Mesendoderm (in vitro differentiated cells): ENCODE measurements around the gene CABLES2.

Experiments
- DNase-seq: peaks from one replicate; pipeline ENCODE4 v3.0.0; 2013
- H2AK5ac ChIP-seq: 2 replicates; pipeline ENCODE4 v1.6.1; 2013; ENCODE audit warnings: low read length, inconsistent platforms
- H2BK120ac ChIP-seq: 2 replicates; pipeline ENCODE4 v1.6.1; 2013; ENCODE audit warnings: low read depth, mild to moderate bottlenecking, low read length, moderate library complexity, mixed read lengths
- H2BK15ac ChIP-seq: replicated peaks from 2 replicates; pipeline ENCODE4 v1.6.1; 2013; ENCODE audit warnings: low read depth, mild to moderate bottlenecking, moderate library complexity
- H2BK5ac ChIP-seq: 2 replicates; pipeline ENCODE4 v1.6.1; 2013; ENCODE audit warnings: low read length, inconsistent platforms
- H3K18ac ChIP-seq: 2 replicates; pipeline ENCODE4 v1.6.1; 2013; ENCODE audit warnings: mild to moderate bottlenecking, low read length, mixed read lengths
- H3K23ac ChIP-seq: one replicate; pipeline ENCODE4 v1.6.1; 2013; ENCODE audit warnings: low read length
- H3K27ac ChIP-seq: 2 replicates; pipeline ENCODE4 v1.5.1; 2013; ENCODE audit warnings: low read depth, mild to moderate bottlenecking, inconsistent platforms, low read length, moderate library complexity
- H3K27me3 ChIP-seq: 2 replicates; pipeline ENCODE4 v1.6.1; 2013; ENCODE audit warnings: low read length, control low read depth, mild to moderate bottlenecking, inconsistent platforms; ENCODE audit not compliant: insufficient read depth, poor library complexity
- H3K36me3 ChIP-seq: 2 replicates; pipeline ENCODE4 v1.6.1; 2013; ENCODE audit warnings: low read length, inconsistent platforms; ENCODE audit not compliant: control insufficient read depth, insufficient read depth
- H3K4ac ChIP-seq: one replicate; pipeline ENCODE4 v1.6.1; 2013; ENCODE audit warnings: low read depth, mild to moderate bottlenecking, low read length, moderate library complexity
- H3K4me1 ChIP-seq: 2 replicates; pipeline ENCODE4 v1.6.1; 2013; ENCODE audit warnings: low read depth, low read length, inconsistent platforms; ENCODE audit not compliant: control insufficient read depth
- H3K4me2 ChIP-seq: 2 replicates; pipeline ENCODE4 v1.6.1; 2013; ENCODE audit warnings: low read length
- H3K4me3 ChIP-seq: 2 replicates; pipeline ENCODE4 v1.5.1; 2013; ENCODE audit warnings: mild to moderate bottlenecking, low read length
- H3K56ac ChIP-seq: one replicate; pipeline ENCODE4 v1.6.1; 2013; ENCODE audit warnings: low read length
- H3K79me1 ChIP-seq: 2 replicates; pipeline ENCODE4 v1.6.1; 2013; ENCODE audit warnings: low read length, inconsistent platforms
- H3K79me2 ChIP-seq: 2 replicates; pipeline ENCODE4 v1.6.1; 2013; ENCODE audit warnings: mild to moderate bottlenecking, low read length; ENCODE audit not compliant: control insufficient read depth, insufficient read depth
- H3K9ac ChIP-seq: 2 replicates; pipeline ENCODE4 v1.6.1; 2013; ENCODE audit warnings: low read length, inconsistent platforms
- H4K5ac ChIP-seq: one replicate; pipeline ENCODE4 v1.6.1; 2013; ENCODE audit warnings: low read length
- H4K8ac ChIP-seq: one replicate; pipeline ENCODE4 v1.6.1; 2013; ENCODE audit warnings: low read depth, mild to moderate bottlenecking, control low read depth, low read length, moderate library complexity
- WGBS: extraction: QIAGEN DNeasy Blood & Tissue Kit; methylation state at CpG from one replicate; pipeline ENCODE4 v1.1.7; 2013; ENCODE audit warnings: low lambda C conversion rate, missing lambda C conversion rate; ENCODE audit not compliant: insufficient coverage; ENCODE audit errors: extremely low coverage; 5-methylcytosine and 5-hydroxymethylcytosine counted together

CABLES2 gene

GRCh38 chr20:62392077-62392418 lies 15.0 kb downstream of the CABLES2 start:
- WGBS, result no CpG with 5 or more reads among the region's 10 CpGs

GRCh38 chr20:62391165-62392076 lies 15.7 kb downstream of the CABLES2 start:
- H2BK15ac ChIP-seq, result no peak overlapping the region
- H2BK5ac ChIP-seq, result no peak overlapping the region
- no peaks in the 10 kb centered on the region for H3K4me1 ChIP-seq
- DNase-seq, result no peak
- H4K5ac ChIP-seq, result no peak overlapping the region
- H3K79me1 ChIP-seq, result peaks cover 15% of the 10 kb centered on the region
- no CpG with 5 or more reads among the region's 44 CpGs for WGBS
- H3K36me3 ChIP-seq, result peaks cover 8% of the 10 kb centered on the region
- no peak overlapping the region for H4K8ac ChIP-seq
- no peak overlapping the region for H2AK5ac ChIP-seq
- H3K4me3 ChIP-seq, result no peak overlapping the region
- H3K23ac ChIP-seq, result no peak overlapping the region
- no peak overlapping the region for H3K4me2 ChIP-seq
- H3K56ac ChIP-seq, result no peak overlapping the region
- H3K27me3 ChIP-seq, result no peaks in the 10 kb centered on the region
- no peak overlapping the region for H3K9ac ChIP-seq
- no peak overlapping the region for H3K27ac ChIP-seq
- peaks cover 15% of the 10 kb centered on the region for H3K79me2 ChIP-seq
- no peak overlapping the region for H2BK120ac ChIP-seq
- H3K4ac ChIP-seq, result no peak overlapping the region
- no peak overlapping the region for H3K18ac ChIP-seq

More at GRCh38 chr20:62392077-62392418, 15.0 kb downstream of the CABLES2 start:
- H2BK120ac ChIP-seq, result no peak overlapping the region
- no peaks in the 10 kb centered on the region for H3K4me1 ChIP-seq
- H3K4me3 ChIP-seq, result no peak overlapping the region
- H3K27ac ChIP-seq, result no peak overlapping the region
- H3K9ac ChIP-seq, result no peak overlapping the region
- DNase-seq, result no peak
- no peak overlapping the region for H3K4ac ChIP-seq
- no peak overlapping the region for H3K4me2 ChIP-seq
- H3K79me1 ChIP-seq, result peaks cover 15% of the 10 kb centered on the region
- H3K56ac ChIP-seq, result no peak overlapping the region
- no peak overlapping the region for H3K18ac ChIP-seq
- peaks cover 12% of the 10 kb centered on the region for H3K79me2 ChIP-seq
- no peak overlapping the region for H4K5ac ChIP-seq
- H3K36me3 ChIP-seq, result peaks cover 8% of the 10 kb centered on the region
- no peak overlapping the region for H4K8ac ChIP-seq
- no peaks in the 10 kb centered on the region for H3K27me3 ChIP-seq
- no peak overlapping the region for H2BK5ac ChIP-seq
- no peak overlapping the region for H2BK15ac ChIP-seq
- no peak overlapping the region for H3K23ac ChIP-seq
- H2AK5ac ChIP-seq, result no peak overlapping the region

- no peak overlapping the region for H3K23ac ChIP-seq
- no CpG with 5 or more reads among the region's 29 CpGs for WGBS
- no peak overlapping the region for H3K18ac ChIP-seq
- no peak overlapping the region for H4K5ac ChIP-seq
- H2BK15ac ChIP-seq, result no peak overlapping the region
- peaks cover 8% of the 10 kb centered on the region for H3K36me3 ChIP-seq
- H2BK120ac ChIP-seq, result no peak overlapping the region
- no peak overlapping the region for H3K9ac ChIP-seq
- DNase-seq, result no peak
- H3K56ac ChIP-seq, result no peak overlapping the region
- H3K79me2 ChIP-seq, result peaks cover 21% of the 10 kb centered on the region
- no peaks in the 10 kb centered on the region for H3K27me3 ChIP-seq
- no peak overlapping the region for H4K8ac ChIP-seq
- H2BK5ac ChIP-seq, result no peak overlapping the region
- no peaks in the 10 kb centered on the region for H3K4me1 ChIP-seq
- no peak overlapping the region for H3K4ac ChIP-seq
- H3K4me2 ChIP-seq, result no peak overlapping the region
- no peak overlapping the region for H3K4me3 ChIP-seq
- peaks cover 18% of the 10 kb centered on the region for H3K79me1 ChIP-seq
- H2AK5ac ChIP-seq, result no peak overlapping the region
- H3K27ac ChIP-seq, result no peak overlapping the region
These were observed 16.5 kb downstream of the CABLES2 start for GRCh38 chr20:62390317-62391164.

- H4K8ac ChIP-seq, result no peak overlapping the region
- no peak overlapping the region for H3K23ac ChIP-seq
- H3K9ac ChIP-seq, result no peak overlapping the region
- no CpG with 5 or more reads among the region's 5 CpGs for WGBS
- H4K5ac ChIP-seq, result no peak overlapping the region
- H2BK120ac ChIP-seq, result no peak overlapping the region
- no peak for DNase-seq
- H3K4me3 ChIP-seq, result no peak overlapping the region
- H2BK5ac ChIP-seq, result no peak overlapping the region
- H3K56ac ChIP-seq, result no peak overlapping the region
- H3K79me2 ChIP-seq, result peaks cover 24% of the 10 kb centered on the region
- H3K18ac ChIP-seq, result no peak overlapping the region
- H3K79me1 ChIP-seq, result peaks cover 18% of the 10 kb centered on the region
- H2BK15ac ChIP-seq, result no peak overlapping the region
- H3K36me3 ChIP-seq, result peaks cover 8% of the 10 kb centered on the region
- H2AK5ac ChIP-seq, result no peak overlapping the region
- no peak overlapping the region for H3K4me2 ChIP-seq
- no peak overlapping the region for H3K4ac ChIP-seq
- no peaks in the 10 kb centered on the region for H3K4me1 ChIP-seq
- no peaks in the 10 kb centered on the region for H3K27me3 ChIP-seq
- no peak overlapping the region for H3K27ac ChIP-seq
These were observed 17.4 kb downstream of the CABLES2 start for GRCh38 chr20:62389601-62390087.

GRCh38 chr20:62388839-62389600 lies 18.1 kb downstream of the CABLES2 start:
- Histone ChIP-seq H4K8ac (no peak overlapping the region), H3K23ac (no peak overlapping the region), H4K5ac (no peak overlapping the region), H3K4me1 (no peaks in the 10 kb centered on the region), H3K27ac (no peak overlapping the region), H3K79me2 (peaks cover 27% of the 10 kb centered on the region), H3K36me3 (peaks cover 8% of the 10 kb centered on the region), H3K9ac (no peak overlapping the region), H3K56ac (no peak overlapping the region), H3K18ac (no peak overlapping the region), H3K4me3 (no peak overlapping the region), H2BK5ac (no peak overlapping the region), H2BK120ac (no peak overlapping the region), H3K4me2 (no peak overlapping the region), H3K79me1 (peaks cover 18% of the 10 kb centered on the region), H2AK5ac (no peak overlapping the region), H2BK15ac (no peak overlapping the region), H3K4ac (no peak overlapping the region), H3K27me3 (no peaks in the 10 kb centered on the region)
- no peak for DNase-seq
- WGBS, result no CpG with 5 or more reads among the region's 11 CpGs
